IMR-90 (cell line): ENCODE results near the gene PSEN1. TPM values are rescaled to one million over a fixed set of nuclear protein-coding genes. Genes with fewer than 3 reads are reported as not detected.

Experiments used
- ATAC-seq: fragments of 200-7000 bp; cut with Tn5 transposase; 2 replicates; pipeline ENCODE4 v1.9.1; 2020; ENCODE audit warnings: low read depth, mild to moderate bottlenecking, moderate library complexity
- BruUV-seq: library from RNA; stranded (reverse); fragments of 400-500 nt; replicated peaks from 2 replicates; lab custom pipeline; 2021; lab: Mats Ljungman, UMichigan
- CTCF ChIA-PET: fragments of 300-600 bp; formaldehyde crosslinking; extraction: SDS; loops from one replicate; lab custom pipeline; 2021; ENCODE audit warnings: antibody characterized with exemption; lab: Yijun Ruan, JAX
- POLR2A ChIA-PET: fragments of 300-600 bp; sonication (Branson Sonifier 250); formaldehyde crosslinking; loops from one replicate; lab custom pipeline; 2022; ENCODE audit warnings: antibody characterized with exemption; ENCODE audit not compliant: unreplicated experiment; lab: Charles Lee
- DNase-seq: peaks from one replicate; pipeline ENCODE4 v3.0.0; 2013
- H2AFZ ChIP-seq: replicated peaks from 2 replicates; pipeline ENCODE3; 2013; ENCODE audit warnings: low read length, mild to moderate bottlenecking; ENCODE audit not compliant: poor library complexity
- H2AK5ac ChIP-seq: 2 replicates; pipeline ENCODE4 v1.6.1; 2013; ENCODE audit warnings: low read depth, low read length, inconsistent platforms
- H2AK9ac ChIP-seq: replicated peaks from 2 replicates; pipeline ENCODE3; 2013; ENCODE audit warnings: mild to moderate bottlenecking, low read depth, low read length, moderate library complexity; ENCODE audit not compliant: poor library complexity
- H2BK120ac ChIP-seq: 2 replicates; pipeline ENCODE4 v1.6.1; 2013; ENCODE audit warnings: low read depth, low read length, inconsistent platforms
- H2BK15ac ChIP-seq: 3 replicates; pipeline ENCODE4 v1.6.1; 2013; ENCODE audit warnings: low read depth, low read length, inconsistent platforms
- H2BK20ac ChIP-seq: 2 replicates; pipeline ENCODE4 v1.6.1; 2013; ENCODE audit warnings: low read depth, mild to moderate bottlenecking, inconsistent platforms, low read length, moderate library complexity
- H2BK5ac ChIP-seq: 2 replicates; pipeline ENCODE4 v1.6.1; 2013; ENCODE audit warnings: mild to moderate bottlenecking, low read depth, low read length, inconsistent platforms; ENCODE audit not compliant: poor library complexity, severe bottlenecking
- H3K14ac ChIP-seq: replicated peaks from 2 replicates; pipeline ENCODE4 v1.6.1; 2013; ENCODE audit warnings: low read depth, low read length, inconsistent platforms
- H3K18ac ChIP-seq: 2 replicates; pipeline ENCODE4 v1.6.1; 2013; ENCODE audit warnings: low read depth, low read length, control low read depth
- H3K23ac ChIP-seq: 2 replicates; pipeline ENCODE4 v1.6.1; 2013; ENCODE audit warnings: low read depth, low read length, inconsistent platforms
- H3K27ac ChIP-seq: 2 replicates; pipeline ENCODE4 v1.5.1; 2013; ENCODE audit warnings: mild to moderate bottlenecking, control low read depth, low read length; ENCODE audit not compliant: insufficient read depth
- H3K27me3 ChIP-seq: 2 replicates; pipeline ENCODE4 v1.6.1; 2013; ENCODE audit warnings: low read length; ENCODE audit not compliant: control insufficient read depth, insufficient read depth
- H3K36me3 ChIP-seq: 2 replicates; pipeline ENCODE4 v1.6.1; 2013; ENCODE audit warnings: low read length, mixed read lengths; ENCODE audit not compliant: control insufficient read depth, insufficient read depth
- H3K4ac ChIP-seq: 2 replicates; pipeline ENCODE4 v1.6.1; 2013; ENCODE audit warnings: low read depth, low read length, inconsistent platforms
- H3K4me1 ChIP-seq: 2 replicates; pipeline ENCODE4 v1.6.1; 2013; ENCODE audit warnings: low read length, mixed read lengths; ENCODE audit not compliant: control insufficient read depth, insufficient read depth
- H3K4me2 ChIP-seq: 2 replicates; pipeline ENCODE4 v1.6.1; 2013; ENCODE audit warnings: low read depth, mild to moderate bottlenecking, control low read depth, low read length, moderate library complexity
- H3K4me3 ChIP-seq: 2 replicates; pipeline ENCODE4 v1.5.1; 2013; ENCODE audit warnings: low read depth, mild to moderate bottlenecking, control low read depth, low read length, moderate library complexity; ENCODE audit not compliant: insufficient read depth
- H3K56ac ChIP-seq: 2 replicates; pipeline ENCODE4 v1.6.1; 2013; ENCODE audit warnings: low read length, inconsistent platforms; ENCODE audit not compliant: insufficient read depth; ENCODE audit errors: extremely low read depth
- H3K79me1 ChIP-seq, 2 experiments: 2 replicates each; pipeline ENCODE4 v1.6.1; 2013; ENCODE audit warnings: low read length in 2 of 2, inconsistent platforms in 1 of 2, low read depth in 1 of 2
- H3K9ac ChIP-seq: 2 replicates; pipeline ENCODE4 v1.6.1; 2013; ENCODE audit warnings: low read depth, low read length, control low read depth
- H3K9me1 ChIP-seq: 2 replicates; pipeline ENCODE4 v1.6.1; 2013; ENCODE audit warnings: low read length, inconsistent platforms; ENCODE audit not compliant: insufficient read depth
- H3K9me3 ChIP-seq: 2 replicates; pipeline ENCODE4 v1.6.1; 2013; ENCODE audit warnings: low read length; ENCODE audit not compliant: control insufficient read depth, insufficient read depth
- H4K20me1 ChIP-seq: 2 replicates; pipeline ENCODE4 v1.6.1; 2013; ENCODE audit warnings: low read length, inconsistent platforms; ENCODE audit not compliant: insufficient read depth
- H4K5ac ChIP-seq: 2 replicates; pipeline ENCODE4 v1.6.1; 2013; ENCODE audit warnings: mild to moderate bottlenecking, low read depth, low read length, control low read depth
- H4K8ac ChIP-seq, 2 experiments: 2 replicates each; pipeline ENCODE4 v1.6.1; 2013; ENCODE audit warnings: low read depth in 2 of 2, low read length in 2 of 2, control low read depth in 1 of 2, inconsistent platforms in 1 of 2
- H4K91ac ChIP-seq: 2 replicates; pipeline ENCODE4 v1.6.1; 2013; ENCODE audit warnings: low read depth, low read length, inconsistent platforms; ENCODE audit not compliant: insufficient read depth
- BHLHE40 ChIP-seq: fragments of 150-350 bp; IDR thresholded peaks from 2 replicates; pipeline ENCODE4 v1.6.1; 2016; ENCODE audit warnings: mild to moderate bottlenecking, low read depth, low read length
- WGBS, 2 experiments: methylation state at CpG; one replicate each; pipeline versions ENCODE4 v1.1.5 to v1.1.7; 2013; ENCODE audit warnings: missing lambda C conversion rate in 2 of 2; ENCODE audit not compliant: insufficient read length in 1 of 2; ENCODE audit errors: extremely low coverage in 2 of 2; 5-methylcytosine and 5-hydroxymethylcytosine counted together
- dilution Hi-C: fragments of 300-500 bp; cut with HindIII; formaldehyde crosslinking; loops from one replicate; pipeline ENCODE4 v1.14.3; 2018; ENCODE audit warnings: low sequenced_read_pairs; ENCODE audit not compliant: unreplicated experiment
- in situ Hi-C: fragments of 300-500 bp; cut with MboI; formaldehyde crosslinking; loops from 3 replicates; pipeline ENCODE4 v1.14.3; 2019; ENCODE audit warnings: low sequenced_read_pairs, inconsistent platforms, mixed read lengths
- intact Hi-C: fragments of 100-400 bp; cut with micrococcal nuclease; formaldehyde crosslinking; loops from 2 replicates; pipeline ENCODE4 v1.10.0; 2022
- polyA plus RNA-seq, 3 experiments: library from polyadenylated mRNA; depleted of rRNA; stranded (reverse); fragments of >200 nt; gene quantifications; 2 replicates each; pipeline ENCODE4 v1.2.3, GENCODE V29; 2012; ENCODE audit warnings: low replicate concordance in 1 of 3
- total RNA-seq: library from RNA; depleted of rRNA; stranded (reverse); fragments of >200 nt; gene quantifications from 2 replicates; pipeline ENCODE4 v1.2.3, GENCODE V29; 2012

PSEN1 gene
- total and polyA plus RNA-seq, 2 of the 4 experiments (the other 2 are of a cell fraction): 14.8 to 62.7 TPM

- Histone ChIP-seq H3K9me3 (no peaks in the 10 kb centered on the region), H3K18ac (no peak overlapping the region), H3K27ac (no peak overlapping the region), H3K9ac (no peak overlapping the region), H4K91ac (no peak overlapping the region), H3K4me3 (no peak overlapping the region), H2AK9ac (no peak overlapping the region), H3K4me1 (no peaks in the 10 kb centered on the region), H2AFZ (no peak overlapping the region), H2BK5ac (no peak overlapping the region), H2AK5ac (no peak overlapping the region), H3K14ac (no peak overlapping the region), H3K56ac (no peak overlapping the region), H2BK120ac (no peak overlapping the region), H2BK20ac (no peak overlapping the region), H3K4ac (no peak overlapping the region), H3K27me3 (no peaks in the 10 kb centered on the region; the same call in 1 of the 2 replicates), H3K4me2 (no peak overlapping the region), H3K9me1 (no peaks in the 10 kb centered on the region), H4K20me1 (no peaks in the 10 kb centered on the region; the same call in 1 of the 2 replicates), H3K36me3 (no peaks in the 10 kb centered on the region), H2BK15ac (no peak overlapping the region), H4K8ac (no peak overlapping the region), H3K79me1 (no peaks in the 10 kb centered on the region), H3K23ac (no peak overlapping the region), H4K5ac (no peak overlapping the region)
- DNase-seq (no peak), ATAC-seq (no peak)
- in situ Hi-C loops (no loop called here), dilution Hi-C loops (no loop called here), intact Hi-C loops (no loop called here)
- 89% methylated on average over 8 of the region's 9 CpGs; no CpG with 5 or more reads in 1 of the 2 experiments for WGBS, 2 experiments
- ChIA-PET CTCF (no interaction called here), POLR2A (interaction anchor here (1.1 kb wide), 1 partner anchor 13 kb away, joined by 16 read pairs; no protein-coding TSS in a partner anchor)
- no peak for TF ChIP-seq BHLHE40
- no TSS peak for BruUV-seq
Measured at GRCh38 chr14:73255693-73256225, 119.5 kb downstream of the PSEN1 start.
